Fibroblast of mammary gland (primary cell): ENCODE results near the gene GRK3.

Experiments used
- DNase-seq: peaks from one replicate; pipeline ENCODE4 v3.0.0-alpha.2; 2010; ENCODE audit warnings: low read depth
- H3K4me3 ChIP-seq: 2 replicates; pipeline ENCODE4 v1.5.1; 2011; ENCODE audit warnings: low read depth, mild to moderate bottlenecking, low read length, moderate library complexity; ENCODE audit not compliant: control insufficient read depth
- TF ChIP-seq, protein P1 (sequence below): conservative IDR thresholded peaks from 2 replicates; pipeline ENCODE4 v1.5.1; 2011; ENCODE audit warnings: low read depth, low read length, inconsistent platforms; ENCODE audit not compliant: control insufficient read depth, insufficient read depth

GRK3 gene

DNA sequence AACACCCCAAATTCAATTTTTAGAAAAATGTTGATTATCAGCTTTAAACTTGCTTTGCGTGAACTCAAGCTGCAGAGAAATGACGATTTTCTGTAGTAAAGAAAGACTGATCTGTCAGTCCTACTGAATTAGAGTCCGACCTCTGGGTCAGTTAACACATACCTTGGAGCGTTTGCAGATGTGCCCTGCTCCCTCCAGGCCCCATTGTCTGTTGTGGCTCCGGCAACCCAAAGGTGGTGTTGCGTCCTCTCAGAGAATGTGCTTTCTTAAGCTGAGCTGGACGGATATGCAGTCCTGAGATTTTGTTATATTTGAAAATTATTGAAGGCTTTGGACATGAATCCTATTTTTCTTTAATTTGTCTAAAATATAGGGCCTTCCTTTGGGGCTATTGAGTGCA, 146.0 kb downstream of the GRK3 start:
- DNase-seq, result no peak
- TF ChIP-seq, protein P1, sequence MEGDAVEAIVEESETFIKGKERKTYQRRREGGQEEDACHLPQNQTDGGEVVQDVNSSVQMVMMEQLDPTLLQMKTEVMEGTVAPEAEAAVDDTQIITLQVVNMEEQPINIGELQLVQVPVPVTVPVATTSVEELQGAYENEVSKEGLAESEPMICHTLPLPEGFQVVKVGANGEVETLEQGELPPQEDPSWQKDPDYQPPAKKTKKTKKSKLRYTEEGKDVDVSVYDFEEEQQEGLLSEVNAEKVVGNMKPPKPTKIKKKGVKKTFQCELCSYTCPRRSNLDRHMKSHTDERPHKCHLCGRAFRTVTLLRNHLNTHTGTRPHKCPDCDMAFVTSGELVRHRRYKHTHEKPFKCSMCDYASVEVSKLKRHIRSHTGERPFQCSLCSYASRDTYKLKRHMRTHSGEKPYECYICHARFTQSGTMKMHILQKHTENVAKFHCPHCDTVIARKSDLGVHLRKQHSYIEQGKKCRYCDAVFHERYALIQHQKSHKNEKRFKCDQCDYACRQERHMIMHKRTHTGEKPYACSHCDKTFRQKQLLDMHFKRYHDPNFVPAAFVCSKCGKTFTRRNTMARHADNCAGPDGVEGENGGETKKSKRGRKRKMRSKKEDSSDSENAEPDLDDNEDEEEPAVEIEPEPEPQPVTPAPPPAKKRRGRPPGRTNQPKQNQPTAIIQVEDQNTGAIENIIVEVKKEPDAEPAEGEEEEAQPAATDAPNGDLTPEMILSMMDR, result no peak
- no peak overlapping the region for H3K4me3 ChIP-seq

DNA sequence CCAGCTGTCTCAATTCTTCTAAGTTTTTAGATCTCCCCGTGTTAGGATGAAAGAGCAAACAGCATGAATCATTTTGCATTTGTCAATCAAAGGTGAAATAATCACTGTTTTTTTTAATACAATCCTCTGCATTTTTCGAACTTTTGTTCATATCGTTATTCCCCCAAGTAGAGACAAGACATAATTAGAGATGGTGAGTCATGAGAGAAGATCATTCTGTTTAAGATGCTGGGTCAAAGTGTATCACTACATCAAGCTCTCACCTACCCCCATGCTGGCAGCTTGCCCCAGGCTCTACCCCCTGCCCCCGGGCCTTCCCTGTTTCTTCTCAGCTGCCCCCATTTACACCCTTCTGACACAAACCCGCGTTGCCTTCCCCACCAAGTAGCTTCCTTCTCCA, 147.0 kb downstream of the GRK3 start:
- no peak overlapping the region for H3K4me3 ChIP-seq
- no peak for DNase-seq
- TF ChIP-seq, protein P1, result no peak

DNA sequence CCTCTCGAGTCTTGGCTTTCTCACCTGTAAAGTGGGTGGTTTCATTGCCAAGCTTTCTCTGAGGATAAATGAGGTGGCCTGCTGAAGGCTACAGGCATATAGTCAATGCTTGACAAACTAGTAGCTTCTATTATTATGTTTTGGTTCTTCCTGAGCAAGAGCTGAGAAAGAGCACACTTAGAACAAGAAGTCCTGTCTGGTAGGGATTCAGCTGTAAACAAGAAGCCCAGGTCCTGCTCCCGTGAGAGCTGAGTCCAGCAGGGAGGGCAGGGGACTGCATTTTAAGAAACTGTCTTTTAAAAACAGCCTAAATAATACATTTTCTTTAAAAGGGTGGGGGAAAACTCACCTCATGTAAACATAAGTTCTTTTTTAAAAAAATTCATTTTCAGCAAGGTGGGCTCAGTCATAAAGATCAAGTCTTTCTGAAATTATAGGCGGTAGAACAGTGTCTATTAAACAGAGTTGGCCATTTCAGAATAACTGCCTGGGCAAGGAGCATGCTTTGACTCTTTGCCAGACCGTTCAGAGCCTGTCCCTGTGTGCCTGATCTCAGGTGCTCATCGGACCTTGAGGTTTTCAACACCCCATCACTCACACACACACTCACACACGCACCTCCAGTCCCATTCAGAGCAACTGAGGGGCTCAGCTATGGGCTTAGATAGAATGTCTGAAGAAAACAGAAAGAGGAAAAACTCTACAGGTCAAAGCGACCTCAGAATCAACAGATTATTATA, 148.4 kb downstream of the GRK3 start:
- TF ChIP-seq, protein P1, result no peak
- no peak overlapping the region for H3K4me3 ChIP-seq
- no peak for DNase-seq

DNA sequence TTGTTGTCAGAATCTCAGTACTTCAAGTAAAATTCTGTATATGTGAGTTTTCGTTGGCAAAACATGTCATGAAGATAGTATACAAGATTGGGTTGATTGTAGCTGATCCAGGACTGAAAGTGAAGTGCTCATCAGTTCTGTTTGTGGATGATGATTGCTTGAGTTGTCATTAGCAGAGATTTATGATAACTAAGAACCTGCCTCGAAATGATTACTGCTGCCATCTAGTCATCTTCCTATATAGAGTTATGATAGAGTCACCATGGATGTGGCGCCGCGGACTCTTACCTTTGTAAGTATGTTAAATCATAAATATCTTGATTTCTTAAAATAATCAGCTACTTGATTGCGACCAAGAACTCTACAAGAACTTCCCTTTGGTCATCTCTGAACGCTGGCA, 149.6 kb downstream of the GRK3 start:
- TF ChIP-seq, protein P1, result no peak
- DNase-seq, result no peak
- no peak overlapping the region for H3K4me3 ChIP-seq

DNA sequence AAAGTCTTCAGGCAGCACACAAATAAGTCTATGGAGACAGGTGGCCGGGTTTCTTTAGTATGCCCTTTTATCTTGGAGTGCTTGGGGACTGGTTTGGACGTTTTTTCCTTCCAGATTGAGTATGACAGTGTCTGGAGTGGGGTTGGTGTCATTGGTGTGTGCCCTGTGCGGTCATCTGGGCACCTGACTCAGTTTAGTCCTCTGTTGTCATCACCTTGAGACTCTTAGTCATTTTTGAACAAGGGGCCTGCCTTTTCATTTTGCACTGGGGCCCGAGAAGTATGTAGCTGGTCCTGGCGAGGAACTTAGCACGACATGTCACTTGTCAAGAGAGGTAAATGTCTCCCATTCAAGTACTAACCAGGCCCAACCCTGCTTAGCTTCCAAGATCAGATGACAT, 150.3 kb downstream of the GRK3 start:
- no peak overlapping the region for H3K4me3 ChIP-seq
- DNase-seq, result no peak
- TF ChIP-seq, protein P1, result no peak

DNA sequence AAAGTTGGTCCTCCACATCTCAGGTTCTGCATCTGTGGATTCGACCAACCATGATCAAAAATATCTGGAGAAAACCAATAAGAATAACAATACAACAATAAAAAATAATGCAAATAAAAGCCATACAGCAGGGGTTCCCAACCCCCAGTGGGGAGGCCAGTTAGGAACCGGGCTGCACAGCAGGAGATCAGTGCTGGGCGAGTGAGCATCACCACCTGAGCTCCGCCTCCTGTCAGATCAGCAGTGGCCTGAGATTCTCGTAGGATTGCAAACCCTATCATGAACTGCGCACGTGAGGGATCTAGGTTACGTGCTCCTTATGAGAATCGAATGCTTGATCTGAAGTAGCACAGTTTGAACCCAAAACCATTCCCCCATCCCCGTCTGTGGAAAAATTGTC, 152.2 kb downstream of the GRK3 start:
- H3K4me3 ChIP-seq, result no peak overlapping the region
- DNase-seq, result no peak
- TF ChIP-seq, protein P1, result no peak

DNA sequence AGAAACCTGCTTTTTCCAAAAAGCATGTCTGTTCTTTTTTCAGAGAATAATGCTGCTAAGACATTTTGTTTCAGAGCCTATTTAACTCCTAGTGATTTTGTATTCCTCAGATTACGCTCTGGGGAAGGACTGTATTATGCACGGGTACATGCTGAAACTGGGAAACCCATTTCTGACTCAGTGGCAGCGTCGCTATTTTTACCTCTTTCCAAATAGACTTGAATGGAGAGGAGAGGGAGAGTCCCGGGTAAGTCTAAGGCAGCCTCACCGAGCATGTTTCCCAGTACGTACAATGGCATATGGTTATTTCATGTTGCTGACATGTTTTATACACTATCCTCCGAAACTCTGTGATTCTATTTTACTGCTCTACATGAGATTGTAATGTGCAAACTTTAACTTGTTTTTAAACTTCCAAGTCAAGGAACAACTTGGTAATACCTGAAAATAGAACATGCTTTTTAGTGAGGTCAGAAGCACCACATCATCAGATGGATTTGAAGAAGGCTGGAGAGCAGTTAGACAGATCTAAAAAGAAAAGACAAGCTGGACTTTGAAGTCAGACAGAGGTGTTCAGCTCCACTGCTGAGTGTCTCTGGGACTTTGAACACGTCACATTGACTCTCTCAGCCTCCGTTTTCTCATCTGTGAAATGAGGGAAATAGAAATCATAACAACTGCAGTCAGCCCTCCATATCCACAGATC, 153.8 kb downstream of the GRK3 start:
- TF ChIP-seq, protein P1, result no peak
- no peak for DNase-seq
- H3K4me3 ChIP-seq, result no peak overlapping the region
